HG02678 (cell line): Measurements from ENCODE around the gene NECAB2.
"Not testable (repeated sequence)": the region's sequence is repeated elsewhere in the genome, so short reads cannot be mapped to it uniquely, and the experiment has no call there.

Experiments
- ATAC-seq: cut with Tn5 transposase; IDR thresholded peaks from one replicate; pipeline ENCODE4 v1.9.1; 2021; ENCODE audit warnings: mild to moderate bottlenecking, moderate library complexity; ENCODE audit not compliant: unreplicated experiment

The NECAB2 gene

GRCh38 chr16:83935858-83936255, 32.2 kb upstream of the NECAB2 start:
- no peak for ATAC-seq

- ATAC-seq = no peak
Measured at GRCh38 chr16:83936581-83937165, 31.4 kb upstream of the NECAB2 start.

GRCh38 chr16:83937267-83937666, 30.8 kb upstream of the NECAB2 start:
- ATAC-seq = no peak

GRCh38 chr16:83937922-83938885, 29.8 kb upstream of the NECAB2 start:
- ATAC-seq = no peak

- ATAC-seq = no peak
Measured at GRCh38 chr16:83939266-83939855, 28.7 kb upstream of the NECAB2 start.

- no peak for ATAC-seq
Measured at GRCh38 chr16:83940119-83940518, 27.9 kb upstream of the NECAB2 start.

- ATAC-seq = no peak
Measured at GRCh38 chr16:83940630-83941378, 27.2 kb upstream of the NECAB2 start.

GRCh38 chr16:83941546-83941945, 26.5 kb upstream of the NECAB2 start:
- not testable (repeated sequence) for ATAC-seq

- no peak for ATAC-seq
Measured at GRCh38 chr16:83942074-83942473, 26.0 kb upstream of the NECAB2 start.

GRCh38 chr16:83942815-83943515, 25.1 kb upstream of the NECAB2 start:
- ATAC-seq = no peak

- no peak for ATAC-seq
Measured at GRCh38 chr16:83943516-83944050, 24.5 kb upstream of the NECAB2 start.

- no peak for ATAC-seq
Measured at GRCh38 chr16:83945587-83945986, 22.5 kb upstream of the NECAB2 start.

GRCh38 chr16:83946154-83946780, 21.8 kb upstream of the NECAB2 start:
- ATAC-seq = no peak

- ATAC-seq = no peak
Measured at GRCh38 chr16:83946781-83947566, 21.1 kb upstream of the NECAB2 start.

- ATAC-seq = no peak
Measured at GRCh38 chr16:83947642-83948234, 20.3 kb upstream of the NECAB2 start.

GRCh38 chr16:83948914-83949723, 18.9 kb upstream of the NECAB2 start:
- no peak for ATAC-seq

GRCh38 chr16:83949724-83950001, 18.4 kb upstream of the NECAB2 start:
- no peak for ATAC-seq

GRCh38 chr16:83950862-83951399, 17.1 kb upstream of the NECAB2 start:
- not testable (repeated sequence) for ATAC-seq
